Tongue (tissue), 2 donors: ENCODE results near the gene GPR52. TPM values are rescaled to one million over a fixed set of nuclear protein-coding genes. Genes with fewer than 3 reads are reported as not detected.

Experiments
- DNase-seq: peaks from one replicate; pipeline ENCODE4 v3.0.0-alpha.2; 2015
- total RNA-seq: library from RNA; depleted of rRNA; stranded (reverse); fragments of >200 nt; gene quantifications from one replicate; pipeline ENCODE4 v1.2.3, GENCODE V29; 2014

Gene GPR52
- total RNA-seq, 1 donor from 2014 or later: 3.9 TPM

GRCh38 chr1:174469052-174469451 lies 21.3 kb downstream of the GPR52 start:
- no peak for DNase-seq

- DNase-seq: peak; percentile 3
These were observed 21.9 kb downstream of the GPR52 start for GRCh38 chr1:174469687-174470086.

- no peak for DNase-seq
These were observed 31.5 kb downstream of the GPR52 start for GRCh38 chr1:174479281-174479680.

DNA sequence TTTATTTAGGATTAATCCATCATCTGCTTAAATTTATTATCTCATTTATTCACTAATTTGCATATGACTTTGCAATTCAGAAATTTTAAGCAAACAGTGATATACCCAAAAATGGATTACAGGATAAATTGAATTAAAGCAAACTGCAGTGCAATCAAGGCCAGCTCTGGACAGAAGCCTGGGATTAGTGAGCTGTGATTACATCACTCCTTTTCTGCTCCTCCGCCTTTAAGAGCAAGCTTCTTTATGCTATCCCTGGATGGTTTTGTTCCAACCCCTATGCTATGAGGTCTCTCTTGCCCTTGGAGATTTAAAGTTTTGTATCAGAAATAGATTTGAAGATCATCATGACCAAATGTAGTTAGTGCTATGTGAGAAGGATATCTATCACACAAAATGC lies 32.6 kb downstream of the GPR52 start:
- DNase-seq: peak; percentile 2

- no peak for DNase-seq
These were observed 43.8 kb downstream of the GPR52 start for GRCh38 chr1:174491606-174492005.

- DNase-seq: no peak
These were observed 49.7 kb downstream of the GPR52 start for GRCh38 chr1:174497478-174497877.
